Tibial artery (tissue), 4 donors: ENCODE data around the gene PEMT.

Experiments
- DNase-seq, 2 donors: peaks; one replicate each; pipeline ENCODE4 v3.0.0-alpha.2; 2019
- H3K27ac ChIP-seq, 2 donors: fragments of 200-600 bp; sonication (generic) in 1 of 2; 1 replicate in 1 of 2; 2 replicates in 1 of 2; pipeline ENCODE4 v1.5.1; 2018 to 2019; ENCODE audit warnings: mild to moderate bottlenecking in 1 of 2
- H3K27me3 ChIP-seq, 2 donors: fragments of 200-600 bp; sonication (generic) in 1 of 2; one replicate each; pipeline versions ENCODE4 v1.5.1 to v1.6.0; 2016 to 2019
- H3K36me3 ChIP-seq, 3 donors: fragments of 200-600 bp; sonication (generic) in 2 of 3; one replicate each; pipeline ENCODE4 v1.5.1; 2016 to 2019; ENCODE audit warnings: mild to moderate bottlenecking in 2 of 3
- H3K4me1 ChIP-seq, 4 donors: fragments of 200-600 bp; sonication (generic) in 2 of 4; 1 replicate in 3 of 4; 2 replicates in 1 of 4; pipeline ENCODE4 v1.5.1; 2016 to 2019
- H3K4me3 ChIP-seq, 2 donors: fragments of 200-600 bp; sonication (generic) in 1 of 2; 1 replicate in 1 of 2; 2 replicates in 1 of 2; pipeline ENCODE4 v1.5.1; 2018 to 2019; ENCODE audit warnings: mild to moderate bottlenecking in 2 of 2
- H3K9me3 ChIP-seq, 3 donors: fragments of 200-600 bp; sonication (generic) in 1 of 3; one replicate each; pipeline ENCODE4 v1.5.1; 2016 to 2019
- intact Hi-C: fragments of 100-400 bp; cut with DNase I; formaldehyde crosslinking; loops from one replicate; pipeline ENCODE4 v1.15.0; 2023; ENCODE audit warnings: low total_unique reads
- TF ChIP-seq, protein P1 (sequence below), 2 experiments: fragments of 200-600 bp in 1 of 2; fragments of 450-650 bp in 1 of 2; IDR thresholded peaks; one replicate each; pipeline ENCODE4 v1.5.1; 2017 to 2019; ENCODE audit warnings: antibody characterized with exemption in 2 of 2, mild to moderate bottlenecking in 1 of 2, moderate library complexity in 1 of 2

Gene PEMT

GRCh38 chr17:17497065-17497844, 94.3 kb downstream of the PEMT start:
- peaks cover 0 to 35% (median 19%) of the 10 kb centered on the region in 4 donors for H3K4me1 ChIP-seq
- peak in 1 of 2 donors; percentile 16 for DNase-seq
- peak overlapping the region; percentile 58 to 80 for H3K4me3 ChIP-seq
- no peaks in the 10 kb centered on the region for H3K27me3 ChIP-seq
- H3K27ac ChIP-seq: peak overlapping the region in 1 of 2 donors; percentile 76
- TF ChIP-seq, protein P1, sequence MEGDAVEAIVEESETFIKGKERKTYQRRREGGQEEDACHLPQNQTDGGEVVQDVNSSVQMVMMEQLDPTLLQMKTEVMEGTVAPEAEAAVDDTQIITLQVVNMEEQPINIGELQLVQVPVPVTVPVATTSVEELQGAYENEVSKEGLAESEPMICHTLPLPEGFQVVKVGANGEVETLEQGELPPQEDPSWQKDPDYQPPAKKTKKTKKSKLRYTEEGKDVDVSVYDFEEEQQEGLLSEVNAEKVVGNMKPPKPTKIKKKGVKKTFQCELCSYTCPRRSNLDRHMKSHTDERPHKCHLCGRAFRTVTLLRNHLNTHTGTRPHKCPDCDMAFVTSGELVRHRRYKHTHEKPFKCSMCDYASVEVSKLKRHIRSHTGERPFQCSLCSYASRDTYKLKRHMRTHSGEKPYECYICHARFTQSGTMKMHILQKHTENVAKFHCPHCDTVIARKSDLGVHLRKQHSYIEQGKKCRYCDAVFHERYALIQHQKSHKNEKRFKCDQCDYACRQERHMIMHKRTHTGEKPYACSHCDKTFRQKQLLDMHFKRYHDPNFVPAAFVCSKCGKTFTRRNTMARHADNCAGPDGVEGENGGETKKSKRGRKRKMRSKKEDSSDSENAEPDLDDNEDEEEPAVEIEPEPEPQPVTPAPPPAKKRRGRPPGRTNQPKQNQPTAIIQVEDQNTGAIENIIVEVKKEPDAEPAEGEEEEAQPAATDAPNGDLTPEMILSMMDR (IDR thresholded peaks at IDR 0.05): no peak
- intact Hi-C loops: loop anchor here (5.0 kb wide), 2 partner anchors 70 to 95 kb away; partner anchors contain the start of gene PEMT
- H3K36me3 ChIP-seq: peaks cover 3 to 7% (median 3%) of the 10 kb centered on the region in 3 donors
- no peaks in the 10 kb centered on the region for H3K9me3 ChIP-seq

- H3K27me3 ChIP-seq: no peaks in the 10 kb centered on the region
- peaks cover 0 to 35% (median 19%) of the 10 kb centered on the region in 4 donors for H3K4me1 ChIP-seq
- peaks cover 5 to 15% (median 11%) of the 10 kb centered on the region in 3 donors for H3K36me3 ChIP-seq
- H3K9me3 ChIP-seq: no peaks in the 10 kb centered on the region
- peak within 1 kb of the TSS; percentile 58 to 80 for H3K4me3 ChIP-seq
- DNase-seq: peak; percentile 83 to 94
- intact Hi-C loops: loop anchor here (5.0 kb wide), 2 partner anchors 71 to 96 kb away; partner anchors contain the start of gene PEMT
- peak within 1 kb of the TSS; percentile 57 to 76 for H3K27ac ChIP-seq
- TF ChIP-seq, protein P1 (IDR thresholded peaks at IDR 0.05): peak; percentile 93 to 94
These were observed 95.1 kb downstream of the PEMT start, which contains the start of gene RASD1 for GRCh38 chr17:17496189-17497064. RASD1 (minus strand) TSS chr17:17496395; CDS start chr17:17496181, 214 bp downstream.

GRCh38 chr17:17495536-17496188, 95.8 kb downstream of the PEMT start:
- H3K9me3 ChIP-seq: no peaks in the 10 kb centered on the region
- peak; percentile 37 to 68 for DNase-seq
- H3K4me3 ChIP-seq: peak overlapping the region; percentile 58 to 80
- intact Hi-C loops: loop anchor here (5.0 kb wide), 2 partner anchors 72 to 97 kb away; partner anchors contain the start of gene PEMT
- TF ChIP-seq, protein P1 (IDR thresholded peaks at IDR 0.05): no peak
- H3K27ac ChIP-seq: peak overlapping the region; percentile 57 to 76
- peaks cover 0 to 35% (median 19%) of the 10 kb centered on the region in 4 donors for H3K4me1 ChIP-seq
- peaks cover 5 to 23% (median 17%) of the 10 kb centered on the region in 3 donors for H3K36me3 ChIP-seq
- no peaks in the 10 kb centered on the region for H3K27me3 ChIP-seq

DNA sequence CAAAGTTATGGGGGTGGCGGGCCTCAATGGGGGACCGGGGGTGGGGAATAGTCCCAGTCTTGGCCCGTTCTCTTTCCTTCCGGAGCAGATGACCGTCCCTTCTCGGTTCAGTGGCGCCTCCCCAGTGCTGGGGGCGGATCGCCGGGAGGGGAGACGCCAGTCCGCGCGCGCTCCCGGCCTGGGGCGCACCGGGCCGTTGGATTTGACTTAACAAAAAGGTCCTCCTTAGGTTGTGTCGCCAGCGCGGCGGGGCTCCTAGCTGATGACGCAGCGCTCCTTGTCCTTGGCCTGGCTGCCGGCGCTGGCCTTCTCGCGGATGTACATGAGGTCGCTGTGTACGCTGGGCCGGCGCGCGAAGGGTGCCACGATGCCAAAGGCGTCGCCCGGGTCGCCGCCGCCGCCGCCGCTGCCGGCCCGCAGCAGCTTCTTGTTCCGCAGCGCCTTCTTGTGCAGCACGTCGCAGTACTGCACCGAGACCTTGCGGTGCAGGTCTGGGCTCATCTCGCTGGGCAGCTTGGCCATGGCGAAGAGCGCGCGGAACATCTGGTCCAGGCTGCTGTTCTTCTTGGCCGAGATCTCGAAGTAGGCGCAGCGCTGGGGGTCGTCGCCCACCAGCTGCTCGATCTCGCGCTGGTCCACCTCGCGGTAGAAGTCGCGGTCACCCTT, 96.5 kb downstream of the PEMT start:
- peak; percentile 41 to 78 for DNase-seq
- Histone ChIP-seq H3K36me3 (peaks cover 5 to 30% (median 17%) of the 10 kb centered on the region in 3 donors), H3K9me3 (no peaks in the 10 kb centered on the region), H3K27me3 (no peaks in the 10 kb centered on the region), H3K27ac (peak overlapping the region; percentile 57 to 76), H3K4me1 (peaks cover 0 to 35% (median 19%) of the 10 kb centered on the region in 4 donors), H3K4me3 (peak overlapping the region; percentile 58 to 80)
- TF ChIP-seq, protein P1 (IDR thresholded peaks at IDR 0.05): no peak
- intact Hi-C loops: loop anchor here (5.0 kb wide), 2 partner anchors 72 to 97 kb away; partner anchors contain the start of gene PEMT
